GM19193 (cell line): ENCODE results near the gene NFYB.

ENCODE experiments used
- POLR2A ChIP-seq: IDR thresholded peaks from 4 replicates; pipeline ENCODE4 v1.6.1; 2011; ENCODE audit not compliant: insufficient read depth, insufficient read length; ENCODE audit errors: extremely low read depth

NFYB gene

DNA sequence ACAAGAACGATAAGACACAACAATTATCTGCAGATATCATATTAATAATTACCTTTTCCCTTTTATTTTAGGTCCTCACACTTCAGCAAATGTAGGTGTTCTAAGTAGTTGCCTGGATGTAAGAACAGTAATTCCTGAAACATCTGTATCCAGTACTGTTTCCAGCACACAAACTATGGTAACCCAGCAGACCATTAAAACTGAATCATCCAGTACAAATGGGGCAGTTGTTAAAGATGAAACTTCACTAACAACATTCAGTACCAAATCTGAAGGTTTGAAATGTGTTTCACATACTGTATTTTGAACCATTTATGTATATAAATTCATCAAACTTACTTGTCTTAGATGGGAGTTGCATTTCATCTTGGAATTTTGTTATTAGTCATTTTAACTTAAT is 42.7 kb downstream of the NFYB start:
- no peak for TF ChIP-seq POLR2A

DNA sequence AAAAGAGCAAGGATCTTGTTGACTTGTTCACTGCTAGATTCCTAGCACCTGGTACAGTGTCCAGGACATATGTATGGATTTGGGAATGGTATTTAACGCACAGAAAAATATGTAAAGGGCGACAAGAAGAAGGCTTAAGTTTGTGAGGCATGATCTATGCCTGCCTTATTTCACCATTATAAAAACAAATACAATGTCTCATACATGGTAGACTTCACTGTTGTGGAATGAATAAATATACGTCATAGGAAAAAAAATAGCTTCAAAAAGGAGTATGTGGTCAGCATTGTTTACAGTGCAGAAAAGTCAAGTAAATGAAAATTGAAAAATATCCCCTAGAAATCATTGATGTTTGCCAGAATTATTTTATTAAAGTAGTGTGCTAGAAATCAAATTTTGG is 43.7 kb downstream of the NFYB start:
- no peak for TF ChIP-seq POLR2A

DNA sequence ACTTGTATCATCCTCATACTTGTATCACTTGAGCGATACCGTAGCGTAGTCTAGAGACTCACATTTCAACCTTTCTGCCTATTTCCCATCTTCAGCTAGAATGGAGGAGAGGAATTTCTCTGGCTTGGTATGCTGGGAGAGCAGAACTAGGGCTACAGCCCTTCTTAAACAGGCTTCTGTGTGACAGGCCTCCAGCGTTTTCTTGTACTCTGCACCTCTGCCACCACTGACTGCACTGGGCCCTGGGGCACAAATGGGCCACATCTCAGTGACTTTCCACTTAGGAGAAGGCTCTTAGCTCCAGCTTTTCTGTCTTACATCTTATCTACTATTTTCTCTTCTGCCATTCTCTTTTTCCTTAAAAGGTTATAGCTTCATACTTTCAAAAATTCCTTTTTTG is 46.9 kb downstream of the NFYB start:
- TF ChIP-seq POLR2A = no peak

DNA sequence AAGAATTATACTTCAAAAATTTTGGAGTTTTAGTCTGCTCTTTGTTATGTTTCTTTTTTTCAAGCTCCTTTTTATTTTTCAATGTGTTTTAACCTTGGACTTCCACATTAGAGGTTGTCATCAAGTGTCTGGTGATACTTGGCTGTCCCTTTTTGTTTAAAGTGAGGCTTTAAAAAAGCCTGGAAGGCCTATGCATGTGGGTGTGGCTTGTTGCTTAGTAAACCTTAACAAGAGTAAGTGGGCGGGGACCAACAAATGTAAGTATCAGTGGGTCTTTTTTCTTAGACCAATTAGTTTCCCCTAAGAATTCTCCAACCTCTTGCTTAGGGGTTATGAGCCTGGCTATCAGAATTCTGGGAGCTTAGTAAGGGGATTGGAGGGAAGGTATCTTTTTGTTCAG is 47.3 kb downstream of the NFYB start:
- no peak for TF ChIP-seq POLR2A

DNA sequence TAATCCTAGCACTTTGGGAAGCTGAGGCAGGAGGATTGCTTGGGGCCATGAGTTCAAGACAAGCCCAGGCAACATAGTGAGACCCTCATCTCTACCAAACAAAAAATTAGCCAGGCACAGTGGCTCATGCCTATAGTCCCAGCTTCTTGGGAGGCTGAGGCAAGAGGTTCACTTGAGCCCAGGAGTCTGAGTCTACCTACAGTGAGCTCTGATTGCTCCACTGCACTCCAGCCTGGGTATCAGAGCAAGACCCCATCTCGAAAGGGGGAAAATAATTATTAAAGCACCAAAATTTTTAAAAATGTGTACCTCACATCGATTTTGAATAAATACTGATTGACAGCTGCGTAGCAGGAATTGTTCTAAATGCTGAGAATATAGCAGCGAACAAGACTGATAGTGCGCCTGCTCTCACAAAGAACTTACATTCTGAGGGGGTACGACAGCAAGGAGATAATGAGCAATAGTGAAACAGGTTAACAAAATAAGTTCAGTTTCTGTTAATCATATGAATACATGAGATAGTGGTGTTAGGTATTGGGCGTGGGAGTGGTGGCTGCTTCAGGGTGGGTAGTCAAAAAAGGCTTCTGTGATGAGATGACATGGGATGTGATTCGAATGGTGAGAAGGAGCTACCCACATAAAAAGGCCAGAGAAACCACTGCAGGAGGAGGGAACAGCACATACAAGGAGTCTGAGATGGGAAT is 54.1 kb downstream of the NFYB start:
- no peak for TF ChIP-seq POLR2A

DNA sequence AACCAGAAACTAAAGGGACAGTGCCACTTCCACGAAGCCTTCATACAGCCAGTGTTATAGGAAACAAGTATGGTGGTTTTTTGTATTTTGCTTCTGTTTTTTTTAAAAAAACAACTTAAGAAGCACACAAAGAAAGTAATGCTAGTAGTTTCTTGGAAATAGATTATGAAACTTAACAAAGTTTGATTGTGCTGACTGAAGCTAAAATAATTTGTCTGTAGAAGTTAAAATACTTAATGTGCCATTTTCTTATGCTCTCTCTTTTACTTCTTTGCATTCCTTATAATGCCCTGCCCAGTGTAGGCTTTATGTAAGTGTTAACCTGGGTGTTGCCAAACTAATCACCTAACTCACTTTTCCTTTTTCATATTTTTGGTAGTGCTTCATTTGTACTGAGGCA is 57.2 kb downstream of the NFYB start:
- no peak for TF ChIP-seq POLR2A

DNA sequence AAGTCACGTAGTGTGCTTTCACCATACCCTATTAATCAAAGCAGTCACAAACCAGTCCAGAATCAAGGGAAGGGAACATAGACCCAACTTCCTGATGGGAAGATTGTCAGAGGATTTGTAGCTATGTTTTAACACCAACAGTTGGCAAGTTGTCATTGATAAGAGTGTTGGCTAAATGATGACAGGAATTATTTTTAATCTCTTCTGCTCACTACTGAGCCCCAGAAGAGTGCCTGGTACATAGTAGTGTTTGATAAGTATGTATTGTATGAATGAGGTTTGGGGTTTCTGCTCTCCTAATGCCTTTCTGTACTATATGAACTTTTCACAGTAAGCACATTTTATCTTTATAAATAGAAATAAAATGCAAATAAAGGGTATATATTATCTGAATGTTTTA is 59.0 kb downstream of the NFYB start:
- TF ChIP-seq POLR2A = no peak

DNA sequence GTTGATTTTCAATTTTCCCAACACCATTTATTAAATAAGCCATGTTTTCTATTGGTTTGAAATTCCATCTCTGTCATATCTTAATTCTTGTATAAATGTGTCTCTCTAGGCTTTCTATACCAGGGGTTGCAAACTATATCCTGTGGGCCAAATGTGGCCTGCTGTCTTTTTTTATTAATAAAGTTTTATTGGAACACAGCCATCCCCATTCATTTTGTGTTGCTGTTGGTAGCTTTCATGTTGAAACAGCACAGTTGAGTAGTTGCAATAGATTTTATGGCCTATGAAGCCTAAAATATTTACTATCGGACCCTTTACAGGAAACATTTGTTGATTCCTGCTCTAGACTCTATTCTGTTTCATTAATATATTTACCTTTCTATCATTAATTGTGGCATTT is 64.3 kb downstream of the NFYB start:
- TF ChIP-seq POLR2A = no peak

DNA sequence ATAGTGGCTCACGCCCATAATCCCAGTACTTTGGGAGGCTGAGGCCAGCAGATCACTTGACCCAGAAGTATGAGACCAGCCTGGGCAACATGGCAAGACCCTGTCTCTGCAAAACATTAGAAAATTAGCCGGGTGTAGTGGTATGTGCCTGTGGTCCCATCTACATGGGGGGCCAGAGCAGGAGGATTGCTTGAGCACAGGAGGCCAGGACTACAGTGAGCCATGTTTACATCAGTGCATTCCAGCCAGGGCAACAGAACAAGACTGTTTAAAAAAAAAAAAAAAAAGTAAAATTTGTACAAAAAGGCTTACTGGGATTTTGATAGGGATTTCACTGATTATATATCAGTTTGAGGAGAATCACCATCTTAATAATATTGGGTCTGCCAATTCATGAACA is 65.9 kb downstream of the NFYB start:
- no peak for TF ChIP-seq POLR2A
